Naive thymus-derived CD4-positive, alpha-beta T cell (primary cell): ENCODE measurements around the gene SLC13A5. TPM values are rescaled to one million over a fixed set of nuclear protein-coding genes. Genes with fewer than 3 reads are reported as not detected.
"Not testable (repeated sequence)": the region's sequence is repeated elsewhere in the genome, so short reads cannot be mapped to it uniquely, and the experiment has no call there.

Experiments used
- ATAC-seq: fragments of 150-1000 bp; cut with Tn5 transposase; 2 replicates; pipeline ENCODE4 v1.10.0; 2021; ENCODE audit warnings: mild to moderate bottlenecking, moderate library complexity
- CTCF ChIA-PET: fragments of 350-600 bp; sonication (Branson Sonifier 250); formaldehyde crosslinking; loops from one replicate; lab custom pipeline; 2021; ENCODE audit warnings: antibody characterized with exemption; lab: Charles Lee
- POLR2A ChIA-PET: fragments of 350-600 bp; sonication (Branson Sonifier 250); formaldehyde crosslinking; loops from one replicate; lab custom pipeline; 2021; ENCODE audit warnings: antibody characterized with exemption, inconsistent platforms; lab: Charles Lee
- DNase-seq, 9 donors: peaks; one replicate each; pipeline versions ENCODE4 v3.0.0 to v3.0.0-alpha.2; 2020 to 2022; ENCODE audit warnings: mixed read lengths in 1 of 9
- H3K27ac ChIP-seq: one replicate; pipeline ENCODE4 v1.7.0; 2013; ENCODE audit warnings: mild to moderate bottlenecking, low read depth, low read length, moderate library complexity
- H3K27me3 ChIP-seq, 2 donors: one replicate each; pipeline ENCODE4 v1.7.0; 2013; ENCODE audit warnings: low read length in 2 of 2, mild to moderate bottlenecking in 2 of 2, moderate library complexity in 2 of 2; ENCODE audit not compliant: control insufficient read depth in 2 of 2, insufficient read depth in 2 of 2
- H3K36me3 ChIP-seq, 3 experiments: 1 replicate in 2 of 3; 2 replicates in 1 of 3; pipeline ENCODE4 v1.7.0; 2013; ENCODE audit warnings: low read length in 3 of 3, mild to moderate bottlenecking in 3 of 3, moderate library complexity in 1 of 3; ENCODE audit not compliant: insufficient read depth in 3 of 3, control insufficient read depth in 2 of 3
- H3K4me1 ChIP-seq, 2 donors: one replicate each; pipeline ENCODE4 v1.7.0; 2013; ENCODE audit warnings: low read length in 2 of 2, mild to moderate bottlenecking in 2 of 2, moderate library complexity in 1 of 2; ENCODE audit not compliant: control insufficient read depth in 2 of 2, insufficient read depth in 2 of 2
- H3K4me3 ChIP-seq: 2 replicates; pipeline ENCODE4 v1.7.0; 2013; ENCODE audit warnings: mild to moderate bottlenecking, low read length
- H3K9me3 ChIP-seq, 3 experiments: 1 replicate in 2 of 3; 2 replicates in 1 of 3; pipeline ENCODE4 v1.7.0; 2013; ENCODE audit warnings: low read length in 3 of 3; ENCODE audit not compliant: control insufficient read depth in 2 of 3
- H3K27ac Mint-ChIP-seq, 9 donors: one replicate each; pipeline ENCODE4 v1.8.0; 2020 to 2022; ENCODE audit warnings: mixed read lengths in 9 of 9, mild to moderate bottlenecking in 8 of 9, moderate library complexity in 5 of 9, inconsistent platforms in 2 of 9
- H3K27me3 Mint-ChIP-seq, 5 donors: one replicate each; pipeline ENCODE4 v1.8.0; 2021 to 2022; ENCODE audit warnings: mixed read lengths in 5 of 5, mild to moderate bottlenecking in 1 of 5
- H3K36me3 Mint-ChIP-seq, 5 donors: one replicate each; pipeline ENCODE4 v1.8.0; 2020 to 2022; ENCODE audit warnings: mixed read lengths in 5 of 5, mild to moderate bottlenecking in 3 of 5, inconsistent platforms in 1 of 5
- H3K4me1 Mint-ChIP-seq, 7 donors: one replicate each; pipeline ENCODE4 v1.8.0; 2020 to 2022; ENCODE audit warnings: mixed read lengths in 7 of 7, mild to moderate bottlenecking in 3 of 7, inconsistent platforms in 1 of 7
- H3K4me3 Mint-ChIP-seq, 10 donors: one replicate each; pipeline ENCODE4 v1.8.0; 2020 to 2022; ENCODE audit warnings: mild to moderate bottlenecking in 10 of 10, mixed read lengths in 10 of 10, moderate library complexity in 6 of 10, inconsistent platforms in 2 of 10
- H3K9me3 Mint-ChIP-seq, 11 donors: one replicate each; pipeline ENCODE4 v1.8.0; 2020 to 2022; ENCODE audit warnings: mixed read lengths in 11 of 11, mild to moderate bottlenecking in 4 of 11, inconsistent platforms in 1 of 11, moderate library complexity in 1 of 11
- intact Hi-C, 2 donors: fragments of 100-400 bp; cut with micrococcal nuclease; formaldehyde crosslinking; loops; one replicate each; pipeline ENCODE4 v1.15.1; 2023
- polyA plus RNA-seq, 2 donors: library from polyadenylated mRNA; unstranded; fragments of 300-500 nt; fragmentation: Illumina TruSeq; gene quantifications; one replicate each; pipeline ENCODE4 v1.2.3, GENCODE V29; 2021
- total RNA-seq, 6 experiments: library from RNA in 5 of 6; stranded (reverse) in 5 of 6; gene quantifications; 1 replicate in 5 of 6; 2 replicates in 1 of 6; pipeline ENCODE4 v1.2.3 and lab custom pipeline; 2021 to 2026

Gene SLC13A5
- total and polyA plus RNA-seq, 7 experiments from 2014 or later, result not detected

DNA sequence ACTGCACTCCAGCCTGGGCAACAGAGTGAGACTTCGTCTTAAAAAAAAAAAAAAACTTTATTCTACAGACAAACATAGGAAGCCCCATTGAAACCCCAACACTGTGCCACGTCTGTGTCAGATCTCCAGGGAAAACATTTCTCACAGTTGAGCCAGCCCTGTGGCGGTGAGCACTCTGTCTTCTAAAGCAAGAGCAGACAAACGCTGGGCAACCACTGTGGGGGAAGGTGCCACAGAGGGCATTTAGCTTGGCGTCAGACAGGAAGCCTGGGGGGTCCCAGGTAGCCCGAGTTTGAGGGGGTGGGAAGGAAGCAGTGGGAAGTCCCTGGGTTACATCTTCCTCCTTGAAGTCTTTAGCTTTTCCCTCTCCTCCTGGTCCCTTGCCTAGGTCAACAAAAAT, 45.7 kb downstream of the SLC13A5 start:
- Mint-ChIP-seq H3K4me3 (no peak overlapping the region), H3K9me3 (no peaks in the 10 kb centered on the region), H3K4me1 (peaks cover 0 to 18% (median 4%) of the 10 kb centered on the region in 7 donors), H3K27me3 (peaks cover 0 to 11% (median 0%) of the 10 kb centered on the region in 5 donors), H3K36me3 (peaks cover 0 to 23% (median 7%) of the 10 kb centered on the region in 5 donors), H3K27ac (no peak overlapping the region)
- Histone ChIP-seq H3K27me3 (no peaks in the 10 kb centered on the region), H3K4me3 (no peak overlapping the region), H3K27ac (no peak overlapping the region), H3K36me3 (peaks cover 0 to 4% (median 0%) of the 10 kb centered on the region in 3 experiments), H3K4me1 (no peaks in the 10 kb centered on the region), H3K9me3 (no peaks in the 10 kb centered on the region)
- DNase-seq (no peak), ATAC-seq (no peak)
- ChIA-PET POLR2A (no interaction called here), CTCF (interaction anchor here (1.9 kb wide), 1 partner anchor 176 kb away, joined by 7 read pairs; no protein-coding TSS in a partner anchor)
- intact Hi-C loops, result loop anchor here (5.0 to 10.0 kb wide), 3 partner anchors 90 to 335 kb away; partner anchors contain the start of gene XAF1 (in 1 of the 2)

DNA sequence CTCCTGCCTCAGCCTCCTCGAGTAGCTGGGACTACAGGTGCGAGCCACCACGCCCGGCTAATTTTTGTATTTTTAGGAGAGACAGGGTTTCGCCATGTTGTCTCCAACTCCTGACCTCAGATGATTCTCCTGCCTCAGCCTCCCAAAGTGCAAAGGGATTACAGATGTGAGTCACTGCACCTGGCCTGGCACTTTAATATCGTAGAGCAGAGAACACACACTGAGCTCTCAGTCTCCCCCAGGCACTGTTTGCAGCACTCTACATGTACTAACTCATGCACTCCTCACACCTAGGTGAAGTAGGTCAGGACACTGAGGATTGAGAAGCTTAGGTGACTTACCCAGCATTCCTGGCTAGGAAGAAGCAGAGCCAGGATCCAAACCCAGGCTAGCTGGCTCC, 46.6 kb downstream of the SLC13A5 start:
- Mint-ChIP-seq H3K4me3 (no peak overlapping the region), H3K36me3 (peaks cover 0 to 27% (median 7%) of the 10 kb centered on the region in 5 donors), H3K27ac (no peak overlapping the region), H3K4me1 (peaks cover under 1 to 20% (median 5%) of the 10 kb centered on the region in 7 donors), H3K27me3 (peaks cover 0 to 15% (median 0%) of the 10 kb centered on the region in 5 donors), H3K9me3 (no peaks in the 10 kb centered on the region)
- H3K36me3 ChIP-seq, result peaks cover 0 to 4% (median 0%) of the 10 kb centered on the region in 3 experiments
- H3K27me3 ChIP-seq, result no peaks in the 10 kb centered on the region
- H3K4me3 ChIP-seq, result no peak overlapping the region
- H3K4me1 ChIP-seq, result no peaks in the 10 kb centered on the region
- no peaks in the 10 kb centered on the region for H3K9me3 ChIP-seq
- H3K27ac ChIP-seq, result no peak overlapping the region
- ChIA-PET CTCF (interaction anchor here (0.6 to 1.9 kb wide), 4 partner anchors 177 to 470 kb away, joined by 3 to 7 read pairs (median 4); no protein-coding TSS in a partner anchor), POLR2A (no interaction called here)
- ATAC-seq (no peak), DNase-seq (no peak)
- intact Hi-C loops, result loop anchor here (1.0 to 10.0 kb wide), 4 partner anchors 15 to 336 kb away; partner anchors contain the start of genes C17orf100 (in 1 of the 2), MED31 (in 1 of the 2) and XAF1 (in 1 of the 2)

GRCh38 chr17:6666077-6666521, 47.1 kb downstream of the SLC13A5 start:
- ChIA-PET POLR2A (no interaction called here), CTCF (interaction anchor here (0.6 to 1.9 kb wide), 5 partner anchors 177 to 470 kb away, joined by 3 to 7 read pairs (median 3); no protein-coding TSS in a partner anchor)
- Histone ChIP-seq H3K9me3 (no peaks in the 10 kb centered on the region), H3K27me3 (no peaks in the 10 kb centered on the region), H3K27ac (no peak overlapping the region), H3K4me1 (no peaks in the 10 kb centered on the region), H3K36me3 (peaks cover 0 to 4% (median 0%) of the 10 kb centered on the region in 3 experiments), H3K4me3 (no peak overlapping the region)
- ATAC-seq (peak; percentile 87), DNase-seq (peak in 3 of 9 donors; percentile 22 to 34 (median 24))
- H3K36me3 Mint-ChIP-seq, result peaks cover 0 to 32% (median 7%) of the 10 kb centered on the region in 5 donors
- H3K27ac Mint-ChIP-seq, result no peak overlapping the region
- no peak overlapping the region for H3K4me3 Mint-ChIP-seq
- H3K27me3 Mint-ChIP-seq, result peaks cover 0 to 15% (median 0%) of the 10 kb centered on the region in 5 donors
- H3K4me1 Mint-ChIP-seq, result peaks cover 5 to 25% (median 10%) of the 10 kb centered on the region in 7 donors
- no peaks in the 10 kb centered on the region for H3K9me3 Mint-ChIP-seq
- intact Hi-C loops, result loop anchor here (1.0 to 10.0 kb wide), 4 partner anchors 15 to 336 kb away; partner anchors contain the start of genes C17orf100 (in 1 of the 2), MED31 (in 1 of the 2) and XAF1 (in 1 of the 2)

DNA sequence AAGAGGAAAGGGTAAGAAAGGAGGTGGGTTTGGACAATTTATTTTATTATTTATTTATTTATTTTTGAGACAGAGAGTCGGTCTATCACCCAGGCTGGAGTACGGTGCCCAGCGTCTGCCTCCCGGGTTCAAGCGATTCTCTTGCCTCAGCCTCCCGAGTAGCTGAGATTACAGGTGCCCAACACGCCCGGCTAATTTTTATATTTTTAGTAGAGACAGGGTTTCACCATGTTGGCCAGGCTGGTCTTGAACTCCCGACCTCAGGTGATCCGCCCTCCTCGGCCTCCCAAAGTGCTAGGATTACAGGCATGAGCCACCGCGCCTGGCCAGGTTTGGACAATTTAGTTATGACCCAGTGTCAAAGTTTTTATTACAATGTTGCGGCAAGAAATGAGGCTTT, 50.0 kb downstream of the SLC13A5 start:
- H3K4me1 ChIP-seq, H3K27me3 ChIP-seq, H3K27ac ChIP-seq, H3K9me3 ChIP-seq, POLR2A ChIA-PET, H3K9me3 Mint-ChIP-seq, H3K27ac Mint-ChIP-seq, ATAC-seq, H3K4me3 Mint-ChIP-seq, DNase-seq, H3K4me3 ChIP-seq, H3K36me3 ChIP-seq: not testable (repeated sequence)
- Mint-ChIP-seq H3K27me3 (peaks cover 0 to 20% (median 0%) of the 10 kb centered on the region in 5 donors), H3K4me1 (peaks cover 19 to 39% (median 27%) of the 10 kb centered on the region in 7 donors), H3K36me3 (peaks cover 0 to 31% (median 5%) of the 10 kb centered on the region in 5 donors)
- CTCF ChIA-PET, result interaction anchor here (0.5 to 1.4 kb wide), 2 partner anchors 15 to 53 kb away, joined by 3 read pairs; no protein-coding TSS in a partner anchor
- intact Hi-C loops, result loop anchor here in 1 of 2 donors (10.0 kb wide), 1 partner anchor 182 kb away; no protein-coding TSS in a partner anchor

DNA sequence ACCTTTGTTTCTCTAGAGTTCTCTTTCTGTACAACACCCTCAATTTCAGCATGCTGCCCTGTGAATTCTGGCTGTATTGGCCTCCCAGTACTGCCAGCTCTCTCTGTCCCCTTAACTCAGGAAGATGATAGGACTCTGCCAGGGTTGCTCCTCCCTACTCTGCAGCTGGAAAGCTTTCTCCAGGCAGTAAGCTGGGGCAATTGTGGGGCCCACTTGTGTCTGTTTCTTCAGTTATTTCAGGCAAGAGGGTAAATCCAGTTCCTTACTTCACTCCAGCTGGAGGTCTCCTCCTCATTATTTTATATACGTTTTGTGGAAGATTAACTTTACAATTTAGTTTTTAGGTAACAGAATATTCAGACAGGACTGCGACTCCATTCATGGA, 51.7 kb downstream of the SLC13A5 start:
- peaks cover 0 to 18% (median 0%) of the 10 kb centered on the region in 5 donors for H3K27me3 Mint-ChIP-seq
- CTCF ChIA-PET, result interaction anchor here (0.7 kb wide), 1 partner anchor 673 kb away, joined by 3 read pairs; no protein-coding TSS in a partner anchor
- H3K27ac Mint-ChIP-seq, result peak overlapping the region in 2 of 9 donors; percentile 21
- no peaks in the 10 kb centered on the region for H3K27me3 ChIP-seq
- peaks cover 7 to 10% of the 10 kb centered on the region in 2 donors for H3K4me1 ChIP-seq
- H3K36me3 Mint-ChIP-seq, result peaks cover 0 to 22% (median 0%) of the 10 kb centered on the region in 5 donors
- H3K9me3 ChIP-seq, result no peaks in the 10 kb centered on the region
- no peak for DNase-seq
- intact Hi-C loops, result loop anchor here in 1 of 2 donors (10.0 kb wide), 1 partner anchor 183 kb away; no protein-coding TSS in a partner anchor
- peaks cover 30 to 39% (median 32%) of the 10 kb centered on the region in 7 donors for H3K4me1 Mint-ChIP-seq
- no peak overlapping the region for H3K27ac ChIP-seq
- no peak for ATAC-seq
- no peak overlapping the region for H3K4me3 ChIP-seq
- POLR2A ChIA-PET, result interaction anchor here (1.3 kb wide), 1 partner anchor 19 kb away, joined by 3 read pairs; no protein-coding TSS in a partner anchor
- peak overlapping the region in 2 of 10 donors; percentile 59 to 60 for H3K4me3 Mint-ChIP-seq
- no peaks in the 10 kb centered on the region for H3K36me3 ChIP-seq
- no peaks in the 10 kb centered on the region for H3K9me3 Mint-ChIP-seq

DNA sequence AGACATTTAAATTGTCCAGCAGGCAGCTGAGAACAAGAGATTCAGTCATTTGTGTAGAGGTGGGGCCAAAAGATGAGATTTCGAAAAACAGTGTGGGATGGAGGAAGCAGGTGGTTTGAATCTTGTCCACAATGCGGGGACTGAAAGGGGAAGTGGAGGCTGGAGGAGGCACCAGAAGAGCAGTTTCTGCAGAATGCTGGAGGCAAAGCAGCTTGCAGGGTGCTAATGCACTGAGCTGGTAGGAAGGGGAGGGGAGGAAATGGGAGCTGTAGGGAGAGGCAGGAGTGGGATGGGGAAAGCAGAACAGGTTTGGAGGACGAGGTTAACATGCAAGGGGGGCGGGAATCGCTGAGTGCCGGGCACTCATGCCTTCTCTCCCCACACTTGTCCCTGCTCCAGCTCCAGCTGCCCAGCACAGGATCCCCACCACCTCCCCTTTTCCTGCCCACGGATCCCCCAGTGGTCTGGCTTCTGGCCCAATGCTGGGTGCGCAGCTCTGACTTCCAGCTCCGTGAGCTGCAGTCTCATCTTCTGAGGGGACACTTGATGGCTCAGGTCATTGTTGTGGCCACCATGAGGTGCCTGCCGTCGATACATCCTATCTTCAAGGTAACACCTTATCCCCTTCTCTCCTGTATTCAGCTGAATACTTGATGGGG, 52.2 kb downstream of the SLC13A5 start:
- intact Hi-C loops, result loop anchor here in 1 of 2 donors (10.0 kb wide), 1 partner anchor 184 kb away; no protein-coding TSS in a partner anchor
- Mint-ChIP-seq H3K4me1 (peaks cover 28 to 39% (median 32%) of the 10 kb centered on the region in 7 donors), H3K36me3 (peaks cover 0 to 22% (median 0%) of the 10 kb centered on the region in 5 donors), H3K4me3 (peak overlapping the region in 3 of 10 donors; percentile 30 to 60 (median 59)), H3K27ac (peak overlapping the region in 6 of 9 donors; percentile 4 to 83 (median 19)), H3K27me3 (peaks cover 0 to 21% (median 0%) of the 10 kb centered on the region in 5 donors), H3K9me3 (no peaks in the 10 kb centered on the region)
- no peaks in the 10 kb centered on the region for H3K36me3 ChIP-seq
- no peak overlapping the region for H3K4me3 ChIP-seq
- H3K27ac ChIP-seq, result no peak overlapping the region
- H3K4me1 ChIP-seq, result peaks cover 7 to 10% of the 10 kb centered on the region in 2 donors
- DNase-seq (peak in 1 of 9 donors; percentile 49), ATAC-seq (no peak)
- no peaks in the 10 kb centered on the region for H3K9me3 ChIP-seq
- ChIA-PET CTCF (no interaction called here), POLR2A (interaction anchor here (1.3 kb wide), 1 partner anchor 19 kb away, joined by 3 read pairs; no protein-coding TSS in a partner anchor)
- H3K27me3 ChIP-seq, result no peaks in the 10 kb centered on the region
